ENCODE data around the gene STAB2.

The STAB2 gene

GRCh38 chr12:103810111-103810510 is 223.0 kb downstream of the STAB2 start:
- Histone ChIP-seq H3K79me2 (ENCODE audit: low read length) (no peaks in the 10 kb centered on the region), H3K4me1 (ENCODE audit: low read length) (peaks cover 5% of the 10 kb centered on the region; the same call in 1 of the 2 replicates), H3K4me3 (ENCODE audit: low read length) (no peak overlapping the region), H4K20me1 (ENCODE audit: insufficient read depth, low read length) (peaks cover 4% of the 10 kb centered on the region; the same call in 1 of the 2 replicates), H3K9me3 (ENCODE audit: insufficient read depth, low read length) (no peaks in the 10 kb centered on the region), H3K36me3 (replicated peaks; ENCODE audit: low read depth, low read length) (peaks cover 15% of the 10 kb centered on the region), H3K9ac (ENCODE audit: low read length) (no peak overlapping the region), H2AFZ (ENCODE audit: low read depth, low read length) (no peak overlapping the region), H3K27ac (ENCODE audit: low read length) (no peak overlapping the region), H3K27me3 (ENCODE audit: low read depth, low read length) (no peaks in the 10 kb centered on the region), H3K4me2 (ENCODE audit: low read length) (no peak overlapping the region)
- TF ChIP-seq EZH2phosphoT487 (IDR thresholded peaks at IDR 0.05; ENCODE audit: low read depth), result no peak
- no peak for TF ChIP-seq CTCF (IDR thresholded peaks at IDR 0.05; ENCODE audit: low read depth, low read length)

GRCh38 chr12:103811791-103812190 is 224.7 kb downstream of the STAB2 start:
- no peaks in the 10 kb centered on the region for H3K79me2 ChIP-seq (ENCODE audit: low read length)
- no peak overlapping the region for H2AFZ ChIP-seq (ENCODE audit: low read depth, low read length)
- H3K4me2 ChIP-seq (ENCODE audit: low read length), result no peak overlapping the region
- no peak overlapping the region for H3K9ac ChIP-seq (ENCODE audit: low read length)
- TF ChIP-seq EZH2phosphoT487 (IDR thresholded peaks at IDR 0.05; ENCODE audit: low read depth) (no peak), CTCF (IDR thresholded peaks at IDR 0.05; ENCODE audit: low read depth, low read length) (no peak)
- no peaks in the 10 kb centered on the region for H3K27me3 ChIP-seq (ENCODE audit: low read depth, low read length)
- H4K20me1 ChIP-seq (ENCODE audit: insufficient read depth, low read length), result peaks cover 4% of the 10 kb centered on the region; the same call in 1 of the 2 replicates
- no peak overlapping the region for H3K27ac ChIP-seq (ENCODE audit: low read length)
- no peaks in the 10 kb centered on the region for H3K9me3 ChIP-seq (ENCODE audit: insufficient read depth, low read length)
- no peak overlapping the region for H3K4me3 ChIP-seq (ENCODE audit: low read length)
- peaks cover 10% of the 10 kb centered on the region for H3K36me3 ChIP-seq (replicated peaks; ENCODE audit: low read depth, low read length)
- peaks cover 5% of the 10 kb centered on the region; the same call in 1 of the 2 replicates for H3K4me1 ChIP-seq (ENCODE audit: low read length)

DNA sequence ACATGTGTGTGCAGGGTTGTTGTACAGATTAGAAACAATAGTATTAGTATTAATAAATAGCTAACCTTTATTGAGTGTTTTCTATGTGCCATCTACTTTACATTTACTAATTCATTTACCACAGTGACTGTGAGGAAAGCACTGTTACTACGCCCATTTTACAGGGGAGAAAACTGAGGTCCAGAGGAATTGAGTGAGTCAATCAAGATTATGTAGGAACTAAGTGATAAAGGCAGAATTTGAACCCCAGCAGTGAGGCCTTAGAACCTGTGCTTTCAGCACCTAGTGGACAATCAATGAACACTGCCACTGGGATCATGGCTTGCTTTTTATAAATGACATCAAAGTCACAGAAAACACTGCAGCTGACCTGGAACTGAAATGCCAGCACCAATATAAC is 225.7 kb downstream of the STAB2 start:
- no peak overlapping the region for H3K27ac ChIP-seq (ENCODE audit: low read length)
- H3K4me1 ChIP-seq (ENCODE audit: low read length), result peaks cover 4% of the 10 kb centered on the region; the same call in 1 of the 2 replicates
- no peaks in the 10 kb centered on the region for H3K27me3 ChIP-seq (ENCODE audit: low read depth, low read length)
- H3K9me3 ChIP-seq (ENCODE audit: insufficient read depth, low read length), result no peaks in the 10 kb centered on the region
- no peak overlapping the region for H3K9ac ChIP-seq (ENCODE audit: low read length)
- H3K4me3 ChIP-seq (ENCODE audit: low read length), result no peak overlapping the region
- no peaks in the 10 kb centered on the region for H4K20me1 ChIP-seq (ENCODE audit: insufficient read depth, low read length)
- H3K4me2 ChIP-seq (ENCODE audit: low read length), result no peak overlapping the region
- no peak overlapping the region for H2AFZ ChIP-seq (ENCODE audit: low read depth, low read length)
- TF ChIP-seq EZH2phosphoT487 (IDR thresholded peaks at IDR 0.05; ENCODE audit: low read depth) (no peak), CTCF (IDR thresholded peaks at IDR 0.05; ENCODE audit: low read depth, low read length) (no peak)
- H3K79me2 ChIP-seq (ENCODE audit: low read length), result peaks cover 1% of the 10 kb centered on the region; the same call in 1 of the 2 replicates
- H3K36me3 ChIP-seq (replicated peaks; ENCODE audit: low read depth, low read length), result peaks cover 10% of the 10 kb centered on the region

DNA sequence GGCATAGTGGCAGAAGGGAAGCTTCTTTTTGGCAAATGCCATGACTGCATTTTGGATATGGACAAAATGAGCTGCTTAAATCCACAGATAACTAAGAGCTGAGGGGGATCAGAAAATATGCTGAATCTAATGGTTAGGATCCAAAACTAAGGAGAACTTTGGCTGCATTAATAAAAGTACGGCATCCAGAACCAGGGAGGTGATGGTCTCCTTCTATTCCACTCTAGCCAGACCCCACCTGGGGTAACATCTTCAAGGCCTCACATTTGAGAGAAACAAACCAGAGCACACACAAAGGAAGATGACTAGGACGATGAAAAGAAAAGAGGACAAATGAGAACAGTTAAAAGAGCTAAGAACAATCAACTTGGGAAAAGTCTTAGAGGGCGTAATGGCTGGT is 226.4 kb downstream of the STAB2 start:
- H3K9ac ChIP-seq (ENCODE audit: low read length), result no peak overlapping the region
- no peaks in the 10 kb centered on the region for H3K4me1 ChIP-seq (ENCODE audit: low read length)
- H3K4me3 ChIP-seq (ENCODE audit: low read length), result no peak overlapping the region
- peaks cover 10% of the 10 kb centered on the region for H3K36me3 ChIP-seq (replicated peaks; ENCODE audit: low read depth, low read length)
- H4K20me1 ChIP-seq (ENCODE audit: insufficient read depth, low read length), result no peaks in the 10 kb centered on the region
- H3K79me2 ChIP-seq (ENCODE audit: low read length), result peaks cover 3% of the 10 kb centered on the region; the same call in 1 of the 2 replicates
- no peaks in the 10 kb centered on the region for H3K27me3 ChIP-seq (ENCODE audit: low read depth, low read length)
- TF ChIP-seq CTCF (IDR thresholded peaks at IDR 0.05; ENCODE audit: low read depth, low read length) (no peak), EZH2phosphoT487 (IDR thresholded peaks at IDR 0.05; ENCODE audit: low read depth) (no peak)
- H2AFZ ChIP-seq (ENCODE audit: low read depth, low read length), result no peak overlapping the region
- no peak overlapping the region for H3K27ac ChIP-seq (ENCODE audit: low read length)
- no peaks in the 10 kb centered on the region for H3K9me3 ChIP-seq (ENCODE audit: insufficient read depth, low read length)
- H3K4me2 ChIP-seq (ENCODE audit: low read length), result no peak overlapping the region
